Posterior vena cava (tissue), 2 donors: Measurements from ENCODE around the gene SLC39A12. TPM values are rescaled to one million over a fixed set of nuclear protein-coding genes. Genes with fewer than 3 reads are reported as not detected.

Experiments
- DNase-seq: peaks from one replicate; pipeline ENCODE4 v3.0.0-alpha.2; 2020; ENCODE audit warnings: low spot score
- intact Hi-C, 2 donors: fragments of 100-400 bp; cut with DNase I; formaldehyde crosslinking; loops; one replicate each; pipeline versions ENCODE4 v1.14.1 to v1.14.2; 2022 to 2023
- total RNA-seq, 2 donors: library from RNA; stranded (reverse); fragmentation: NEBNext Ultra II Directional; extraction: Animal tissue kit (Norgen Biotek cat#: 25700); gene quantifications; one replicate each; pipeline ENCODE4 v1.2.1, GENCODE V29; 2021
- donor health status: DM: yes; HTN: yes; CAD: no.
- donor health status: DM: yes; HTN: yes; CAD: no.

SLC39A12 gene
- total RNA-seq, 2 donors from 2014 or later = 0.10 to 0.32 TPM

GRCh38 chr10:18021725-18022480 lies 70.2 kb downstream of the SLC39A12 start:
- DNase-seq = no peak
- intact Hi-C loops = no loop called here

- DNase-seq = no peak
- intact Hi-C loops = no loop called here
Observed at GRCh38 chr10:18043148-18044006, 91.7 kb downstream of the SLC39A12 start.

GRCh38 chr10:18044976-18045720 lies 93.4 kb downstream of the SLC39A12 start:
- DNase-seq = no peak
- intact Hi-C loops = no loop called here

GRCh38 chr10:18056583-18056982 lies 104.9 kb downstream of the SLC39A12 start:
- DNase-seq = no peak
- intact Hi-C loops = no loop called here

- intact Hi-C loops = no loop called here
- DNase-seq = no peak
Observed at GRCh38 chr10:18059826-18060559, 108.3 kb downstream of the SLC39A12 start.

GRCh38 chr10:18066947-18067346 lies 115.2 kb downstream of the SLC39A12 start:
- intact Hi-C loops = no loop called here
- no peak for DNase-seq

GRCh38 chr10:18068401-18068800 lies 116.7 kb downstream of the SLC39A12 start:
- intact Hi-C loops = no loop called here
- no peak for DNase-seq

GRCh38 chr10:18071591-18071990 lies 119.9 kb downstream of the SLC39A12 start:
- intact Hi-C loops = no loop called here
- DNase-seq = no peak

- no peak for DNase-seq
- intact Hi-C loops = no loop called here
Observed at GRCh38 chr10:18073314-18073713, 121.6 kb downstream of the SLC39A12 start.

GRCh38 chr10:18075881-18076280 lies 124.2 kb downstream of the SLC39A12 start:
- no peak for DNase-seq
- intact Hi-C loops = no loop called here

GRCh38 chr10:18079665-18080295 lies 128.1 kb downstream of the SLC39A12 start:
- intact Hi-C loops = loop anchor here in 1 of 2 donors (1.0 kb wide), 1 partner anchor 21 kb away; no protein-coding TSS in a partner anchor
- DNase-seq = no peak

- intact Hi-C loops = no loop called here
- no peak for DNase-seq
Observed at GRCh38 chr10:18082381-18082780, 130.7 kb downstream of the SLC39A12 start.

- DNase-seq = no peak
- intact Hi-C loops = no loop called here
Observed at GRCh38 chr10:18085855-18086254, 134.1 kb downstream of the SLC39A12 start.

GRCh38 chr10:18086746-18087145 lies 135.0 kb downstream of the SLC39A12 start:
- DNase-seq = no peak
- intact Hi-C loops = no loop called here

GRCh38 chr10:18087355-18087754 lies 135.6 kb downstream of the SLC39A12 start:
- intact Hi-C loops = no loop called here
- DNase-seq = no peak
